ENCODE measurements around the gene EVC.

DNA sequence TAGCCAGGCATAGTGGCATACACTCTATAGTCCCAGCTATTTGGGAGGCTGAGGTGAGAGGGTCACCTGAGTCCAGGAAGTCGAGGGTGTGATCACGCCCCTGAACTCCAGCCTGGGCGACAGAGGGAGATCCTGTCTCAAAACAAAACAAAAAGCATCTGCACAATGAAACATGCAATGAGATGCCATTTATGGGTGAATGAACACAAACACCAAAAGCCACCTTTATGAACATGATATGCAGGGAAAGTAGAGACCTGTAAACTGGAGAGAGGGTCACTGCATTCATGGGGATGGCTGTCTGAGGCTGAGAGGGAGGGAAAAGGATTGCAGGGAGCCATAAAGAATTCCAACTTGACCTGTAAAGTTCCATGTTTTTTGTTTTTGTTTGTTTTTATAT, 70.7 kb downstream of the EVC start:
- TF ChIP-seq CTCF (IDR thresholded peaks at IDR 0.05) (no peak), POLR2A (IDR thresholded peaks at IDR 0.05) (no peak)

Data from suprapubic skin (tissue), 3 donors.